Upper lobe of right lung (tissue), 1 donor: ENCODE results near the gene SORBS1. TPM values are rescaled to one million over a fixed set of nuclear protein-coding genes. Genes with fewer than 3 reads are reported as not detected.

Experiments
- ATAC-seq: fragments of 200-7000 bp; cut with Tn5 transposase; one replicate; pipeline ENCODE4 v1.9.1; 2020; ENCODE audit warnings: mild to moderate bottlenecking, moderate library complexity
- DNase-seq: peaks from one replicate; pipeline ENCODE4 v3.0.0-alpha.2; 2020
- H3K27ac ChIP-seq: fragments of 200-600 bp; one replicate; pipeline ENCODE4 v1.8.0; 2022
- H3K27me3 ChIP-seq: fragments of 200-600 bp; one replicate; pipeline ENCODE4 v1.8.0; 2022; ENCODE audit warnings: mild to moderate bottlenecking
- H3K36me3 ChIP-seq: fragments of 200-600 bp; one replicate; pipeline ENCODE4 v1.8.0; 2022
- H3K4me1 ChIP-seq: fragments of 200-600 bp; one replicate; pipeline ENCODE4 v1.8.0; 2022
- H3K4me3 ChIP-seq: fragments of 200-600 bp; one replicate; pipeline ENCODE4 v1.8.0; 2022; ENCODE audit warnings: mild to moderate bottlenecking
- H3K9me3 ChIP-seq: fragments of 200-600 bp; one replicate; pipeline ENCODE4 v1.8.0; 2022
- intact Hi-C: fragments of 100-400 bp; cut with DNase I; formaldehyde crosslinking; loops from one replicate; pipeline ENCODE4 v1.11.0; 2022
- total RNA-seq: library from RNA; stranded (reverse); fragmentation: NEBNext Ultra II Directional; extraction: Animal tissue kit (Norgen Biotek cat#: 25700); gene quantifications from one replicate; pipeline ENCODE4 v1.2.1, GENCODE V29; 2021
- TF ChIP-seq, protein P1 (sequence below): fragments of 200-600 bp; IDR thresholded peaks from one replicate; pipeline ENCODE4 v1.8.0; 2022; ENCODE audit warnings: antibody characterized with exemption
- donor health status: DM: no; HTN: yes; CAD: no; lungs with severe emphysema.

The SORBS1 gene
- total RNA-seq, 1 donor from 2014 or later: 50.7 TPM

DNA sequence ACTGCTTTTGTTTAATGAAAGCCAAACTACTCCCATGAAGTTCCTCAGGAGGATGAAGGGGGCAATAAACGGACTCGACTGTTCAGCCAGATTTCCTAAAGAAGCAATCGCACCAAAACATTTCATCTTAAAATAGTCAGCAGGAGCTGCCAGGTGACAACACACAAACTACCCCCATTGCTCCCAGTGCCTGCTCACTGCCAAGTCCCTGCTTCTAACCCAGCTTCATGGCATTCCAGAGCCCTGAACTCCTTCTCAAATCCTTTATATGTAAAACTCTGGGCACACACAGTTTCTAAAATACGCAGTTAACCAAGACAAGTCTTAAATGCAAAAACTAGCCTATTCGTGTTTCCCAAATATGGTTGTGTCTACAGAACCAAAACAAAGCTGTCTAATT, 110.0 kb downstream of the SORBS1 start:
- intact Hi-C loops: no loop called here
- Histone ChIP-seq H3K4me3 (no peak overlapping the region), H3K4me1 (peaks cover 26% of the 10 kb centered on the region), H3K27me3 (no peaks in the 10 kb centered on the region), H3K27ac (no peak overlapping the region), H3K9me3 (no peaks in the 10 kb centered on the region), H3K36me3 (no peaks in the 10 kb centered on the region)
- TF ChIP-seq, protein P1, sequence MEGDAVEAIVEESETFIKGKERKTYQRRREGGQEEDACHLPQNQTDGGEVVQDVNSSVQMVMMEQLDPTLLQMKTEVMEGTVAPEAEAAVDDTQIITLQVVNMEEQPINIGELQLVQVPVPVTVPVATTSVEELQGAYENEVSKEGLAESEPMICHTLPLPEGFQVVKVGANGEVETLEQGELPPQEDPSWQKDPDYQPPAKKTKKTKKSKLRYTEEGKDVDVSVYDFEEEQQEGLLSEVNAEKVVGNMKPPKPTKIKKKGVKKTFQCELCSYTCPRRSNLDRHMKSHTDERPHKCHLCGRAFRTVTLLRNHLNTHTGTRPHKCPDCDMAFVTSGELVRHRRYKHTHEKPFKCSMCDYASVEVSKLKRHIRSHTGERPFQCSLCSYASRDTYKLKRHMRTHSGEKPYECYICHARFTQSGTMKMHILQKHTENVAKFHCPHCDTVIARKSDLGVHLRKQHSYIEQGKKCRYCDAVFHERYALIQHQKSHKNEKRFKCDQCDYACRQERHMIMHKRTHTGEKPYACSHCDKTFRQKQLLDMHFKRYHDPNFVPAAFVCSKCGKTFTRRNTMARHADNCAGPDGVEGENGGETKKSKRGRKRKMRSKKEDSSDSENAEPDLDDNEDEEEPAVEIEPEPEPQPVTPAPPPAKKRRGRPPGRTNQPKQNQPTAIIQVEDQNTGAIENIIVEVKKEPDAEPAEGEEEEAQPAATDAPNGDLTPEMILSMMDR: no peak
- DNase-seq: no peak
- no peak for ATAC-seq

DNA sequence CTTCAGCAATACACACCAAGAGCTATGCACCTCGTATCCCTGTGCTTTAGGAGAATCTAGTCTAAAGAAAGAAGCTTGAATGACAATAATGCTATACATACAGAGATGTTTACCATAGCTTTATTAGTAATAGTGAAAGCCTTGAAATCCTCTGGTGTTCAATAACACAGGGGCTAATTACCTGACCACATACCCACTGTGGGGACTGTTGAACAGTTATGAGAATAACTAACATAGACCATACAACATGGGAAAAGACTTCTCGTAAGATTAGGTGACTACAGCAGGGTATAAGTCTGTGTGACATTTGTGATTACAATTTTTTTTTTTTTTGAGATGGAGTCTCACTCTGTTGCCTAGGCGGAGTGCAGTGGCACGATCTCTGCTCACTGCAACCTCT, 111.0 kb downstream of the SORBS1 start:
- TF ChIP-seq, protein P1: no peak
- ATAC-seq: no peak
- no peak overlapping the region for H3K27ac ChIP-seq
- no peaks in the 10 kb centered on the region for H3K27me3 ChIP-seq
- intact Hi-C loops: no loop called here
- H3K9me3 ChIP-seq: no peaks in the 10 kb centered on the region
- H3K4me1 ChIP-seq: peaks cover 36% of the 10 kb centered on the region
- DNase-seq: no peak
- no peaks in the 10 kb centered on the region for H3K36me3 ChIP-seq
- H3K4me3 ChIP-seq: no peak overlapping the region

DNA sequence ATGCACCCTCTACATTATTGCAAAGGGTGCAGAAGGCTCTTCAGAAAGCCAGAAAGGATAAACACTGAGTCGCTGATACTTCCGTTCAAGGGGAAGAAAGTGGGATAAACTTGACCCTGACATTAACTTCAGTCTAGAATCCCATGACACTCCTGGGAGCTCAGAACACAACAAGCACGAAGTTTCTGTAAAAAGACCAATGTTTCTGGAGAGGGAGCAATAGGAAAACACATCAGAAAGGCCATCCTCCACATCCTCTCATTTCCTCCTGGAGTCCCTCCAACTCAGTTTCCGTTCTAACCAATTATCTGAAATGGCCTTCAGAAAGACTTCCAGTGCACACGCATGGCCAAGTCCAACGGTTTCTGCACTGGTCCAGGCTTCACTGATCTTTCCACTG, 113.5 kb downstream of the SORBS1 start:
- DNase-seq (no peak), ATAC-seq (no peak)
- Histone ChIP-seq H3K9me3 (no peaks in the 10 kb centered on the region), H3K4me3 (no peak overlapping the region), H3K27ac (peak overlapping the region; percentile 52), H3K4me1 (peaks cover 41% of the 10 kb centered on the region), H3K36me3 (no peaks in the 10 kb centered on the region), H3K27me3 (no peaks in the 10 kb centered on the region)
- intact Hi-C loops: no loop called here
- TF ChIP-seq, protein P1: no peak

DNA sequence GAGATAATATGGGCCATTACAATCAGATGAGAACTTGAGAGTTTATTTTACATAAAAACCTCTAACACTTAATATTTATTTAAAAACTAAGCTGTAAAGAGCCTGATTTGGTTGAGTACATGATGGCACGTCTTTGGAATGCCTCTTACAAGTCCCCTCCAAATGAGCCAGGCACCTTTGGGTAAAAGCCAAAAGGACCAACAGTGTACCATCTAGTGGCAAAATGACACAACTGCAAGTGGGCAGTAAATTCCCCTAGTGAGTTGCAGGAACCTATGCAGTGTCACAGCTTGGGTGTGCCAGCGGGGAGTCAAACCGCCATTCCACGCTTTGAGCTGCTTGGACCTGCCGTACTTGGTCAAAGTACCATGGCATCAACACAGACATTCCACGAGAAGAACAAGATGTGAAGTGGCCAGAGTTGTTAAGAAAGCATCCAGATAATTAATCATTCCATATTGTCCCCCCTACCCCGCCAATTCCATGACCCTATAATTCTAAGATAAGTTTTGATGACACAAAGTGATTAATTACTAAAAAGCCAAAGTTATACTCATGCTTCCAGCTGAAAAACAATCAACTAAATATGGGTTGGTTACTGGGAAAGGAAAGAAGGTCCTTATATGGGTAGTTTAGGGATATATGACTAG, 115.2 kb downstream of the SORBS1 start:
- H3K36me3 ChIP-seq: no peaks in the 10 kb centered on the region
- H3K4me3 ChIP-seq: no peak overlapping the region
- no peaks in the 10 kb centered on the region for H3K27me3 ChIP-seq
- no peaks in the 10 kb centered on the region for H3K9me3 ChIP-seq
- TF ChIP-seq, protein P1: peak; percentile 92
- no peak for DNase-seq
- peak overlapping the region; percentile 70 for H3K27ac ChIP-seq
- H3K4me1 ChIP-seq: peaks cover 37% of the 10 kb centered on the region
- intact Hi-C loops: no loop called here
- ATAC-seq: peak; percentile 93

DNA sequence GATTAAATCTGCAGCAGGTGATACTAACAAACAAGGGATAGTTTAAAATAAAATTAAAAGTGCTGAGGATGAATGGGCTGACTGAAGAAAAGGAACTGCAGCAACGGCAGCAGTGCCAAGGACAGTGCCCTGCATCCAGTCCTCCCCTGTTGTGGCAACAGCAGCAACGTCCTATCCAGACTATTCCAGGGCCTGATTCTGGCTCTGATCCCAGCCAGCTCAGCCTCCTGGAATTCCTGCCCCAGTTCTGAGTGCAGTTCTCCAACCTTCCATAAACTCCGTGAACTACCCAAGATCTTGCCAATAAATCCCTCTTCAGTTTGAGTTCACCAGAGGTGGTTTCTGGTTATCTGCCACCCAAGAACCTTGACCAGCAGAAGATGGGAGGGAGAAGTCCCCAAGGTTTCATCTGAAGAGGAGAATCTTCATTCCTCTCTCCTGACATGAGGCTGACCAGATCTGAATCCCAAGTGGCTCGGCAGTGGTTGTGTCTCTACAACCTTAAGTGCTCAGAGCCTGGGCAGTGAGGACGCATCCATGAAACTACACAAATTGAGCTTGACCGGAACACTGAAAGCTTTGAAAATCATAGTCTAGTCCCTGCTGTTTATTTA, 115.8 kb downstream of the SORBS1 start:
- Histone ChIP-seq H3K27me3 (no peaks in the 10 kb centered on the region), H3K36me3 (no peaks in the 10 kb centered on the region), H3K9me3 (no peaks in the 10 kb centered on the region), H3K4me3 (no peak overlapping the region), H3K4me1 (peaks cover 37% of the 10 kb centered on the region), H3K27ac (peak overlapping the region; percentile 70)
- DNase-seq: no peak
- ATAC-seq: peak; percentile 83
- TF ChIP-seq, protein P1: no peak
- intact Hi-C loops: no loop called here
